Stomach smooth muscle (tissue), 2 donors: ENCODE measurements around the gene TSLP.

Experiments
- H3K27ac ChIP-seq: one replicate; pipeline ENCODE4 v1.7.0; 2013; ENCODE audit warnings: mild to moderate bottlenecking, low read length, inconsistent platforms
- H3K27me3 ChIP-seq, 2 donors: one replicate each; pipeline ENCODE4 v1.7.0; 2013; ENCODE audit warnings: low read length in 2 of 2; ENCODE audit not compliant: insufficient read depth in 2 of 2, control insufficient read depth in 1 of 2
- H3K36me3 ChIP-seq, 2 donors: one replicate each; pipeline ENCODE4 v1.7.0; 2013; ENCODE audit warnings: low read length in 2 of 2; ENCODE audit not compliant: control insufficient read depth in 2 of 2, insufficient read depth in 2 of 2
- H3K4me1 ChIP-seq: one replicate; pipeline ENCODE4 v1.7.0; 2013; ENCODE audit warnings: low read length; ENCODE audit not compliant: control insufficient read depth, insufficient read depth
- H3K4me3 ChIP-seq, 2 donors: one replicate each; pipeline ENCODE4 v1.7.0; 2013; ENCODE audit warnings: low read length in 2 of 2
- H3K9ac ChIP-seq, 2 donors: one replicate each; pipeline ENCODE4 v1.7.0; 2013; ENCODE audit warnings: low read length in 2 of 2, mild to moderate bottlenecking in 1 of 2
- H3K9me3 ChIP-seq, 2 donors: one replicate each; pipeline ENCODE4 v1.7.0; 2013; ENCODE audit warnings: low read length in 2 of 2; ENCODE audit not compliant: control insufficient read depth in 2 of 2
- donor health status: healthy.
- donor health status: Pancreatic carcinoma.

Gene TSLP

DNA sequence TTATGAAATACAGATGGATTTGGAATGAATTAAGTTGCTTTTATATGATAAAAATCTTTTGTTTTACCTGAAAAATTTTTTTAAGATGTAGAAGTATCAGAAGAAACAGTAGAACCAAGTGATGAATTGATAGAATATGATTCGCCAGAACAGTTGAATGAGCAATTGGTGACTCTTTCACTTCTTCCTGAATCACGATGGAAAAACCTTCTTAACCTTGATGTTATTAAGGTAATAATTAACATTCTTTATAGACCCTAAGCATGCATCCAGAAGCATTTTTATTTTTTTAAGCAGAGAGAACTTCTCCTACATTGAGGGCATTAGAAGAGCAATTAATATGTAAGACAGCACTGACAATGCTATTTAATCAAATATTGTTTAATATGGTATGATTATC, 49.4 kb downstream of the TSLP start:
- Histone ChIP-seq H3K27ac (no peak overlapping the region), H3K36me3 (peaks cover 24 to 33% of the 10 kb centered on the region in 2 donors), H3K9ac (no peak overlapping the region), H3K4me1 (no peaks in the 10 kb centered on the region), H3K9me3 (no peaks in the 10 kb centered on the region), H3K4me3 (no peak overlapping the region), H3K27me3 (no peaks in the 10 kb centered on the region)

DNA sequence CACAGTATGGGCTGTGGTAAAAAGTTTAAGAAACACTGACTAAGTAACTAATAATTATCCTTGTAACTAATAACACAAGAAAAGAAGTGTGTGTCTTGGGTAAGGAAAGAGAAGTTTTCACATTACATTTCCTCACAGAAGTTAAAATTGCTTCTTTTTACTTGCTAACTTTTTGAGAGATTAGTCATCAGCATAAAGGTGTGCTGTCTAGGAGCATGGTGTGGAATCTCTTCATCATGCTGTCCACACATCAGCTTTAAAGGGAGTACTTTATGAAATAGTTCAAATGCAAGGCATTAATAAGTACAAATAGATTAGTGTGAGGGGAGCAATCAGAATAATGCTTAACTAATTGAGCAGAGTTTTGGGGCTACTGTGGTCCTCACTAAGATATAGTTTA, 50.4 kb downstream of the TSLP start:
- Histone ChIP-seq H3K9me3 (no peaks in the 10 kb centered on the region), H3K36me3 (peaks cover 28 to 36% of the 10 kb centered on the region in 2 donors), H3K9ac (no peak overlapping the region), H3K27ac (no peak overlapping the region), H3K4me3 (no peak overlapping the region), H3K27me3 (no peaks in the 10 kb centered on the region), H3K4me1 (no peaks in the 10 kb centered on the region)

DNA sequence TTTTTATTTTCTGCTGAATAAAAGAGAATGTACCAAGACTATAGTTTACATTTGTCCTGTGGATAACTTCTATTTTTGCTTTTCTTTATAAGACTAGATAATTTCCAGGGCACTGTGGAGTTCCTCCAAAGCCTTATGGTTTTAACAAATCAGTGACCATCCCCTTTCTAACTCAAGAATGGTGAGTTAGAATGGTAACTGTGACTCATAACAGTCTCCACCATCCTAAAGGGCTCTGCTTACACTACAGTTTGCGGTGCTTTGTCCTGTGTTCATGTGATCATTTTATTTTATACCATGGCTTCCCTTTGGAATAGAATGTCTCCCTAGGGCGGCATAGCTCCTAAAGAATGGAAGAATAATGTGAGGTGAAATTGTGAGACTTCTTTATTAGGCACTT, 50.9 kb downstream of the TSLP start:
- Histone ChIP-seq H3K27ac (no peak overlapping the region), H3K9me3 (no peaks in the 10 kb centered on the region), H3K27me3 (no peaks in the 10 kb centered on the region), H3K4me3 (no peak overlapping the region), H3K36me3 (peaks cover 27 to 36% of the 10 kb centered on the region in 2 donors), H3K9ac (no peak overlapping the region), H3K4me1 (no peaks in the 10 kb centered on the region)

DNA sequence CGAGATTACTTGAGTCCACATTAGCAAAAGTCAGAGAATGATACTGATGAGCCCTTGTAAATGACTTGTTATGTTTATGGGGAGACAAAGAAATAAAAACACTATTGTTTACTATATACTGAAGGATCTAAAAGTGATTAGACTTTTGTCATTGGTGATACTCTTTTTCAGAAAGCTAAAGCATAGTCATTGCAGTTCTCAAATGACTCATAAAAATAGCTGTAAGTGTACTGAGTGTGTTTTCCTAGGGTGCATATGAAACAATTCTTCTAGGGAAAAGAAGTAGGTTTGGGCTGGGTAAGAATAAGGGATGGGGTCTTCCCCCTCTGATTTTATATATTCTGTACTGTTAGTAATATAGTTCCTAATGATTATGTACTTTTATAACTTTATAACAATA, 53.3 kb downstream of the TSLP start:
- Histone ChIP-seq H3K9ac (no peak overlapping the region), H3K27ac (no peak overlapping the region), H3K36me3 (peaks cover 29 to 36% of the 10 kb centered on the region in 2 donors), H3K9me3 (no peaks in the 10 kb centered on the region), H3K4me1 (no peaks in the 10 kb centered on the region), H3K27me3 (no peaks in the 10 kb centered on the region), H3K4me3 (no peak overlapping the region)

DNA sequence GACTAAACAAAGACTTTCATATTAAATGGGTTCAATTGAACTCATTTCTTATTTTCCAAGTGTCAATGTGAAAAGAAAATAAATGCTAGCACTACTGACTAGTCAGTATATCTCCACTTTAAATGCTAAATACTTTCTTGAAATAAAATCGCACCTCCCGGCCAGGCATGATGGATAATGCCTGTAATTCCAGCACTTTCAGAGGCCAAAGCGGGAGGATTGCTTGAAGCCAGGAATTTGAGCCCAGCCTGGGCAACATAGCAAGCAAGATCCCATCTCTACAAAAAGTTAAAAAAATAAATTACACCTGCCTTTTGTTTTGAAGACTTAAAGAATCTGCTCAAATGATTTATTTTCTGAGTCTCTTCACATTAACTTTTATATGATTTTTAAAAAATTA, 55.4 kb downstream of the TSLP start:
- H3K27me3 ChIP-seq: no peaks in the 10 kb centered on the region
- peaks cover 23% of the 10 kb centered on the region in 2 donors for H3K36me3 ChIP-seq

More for the DNA sequence above, 55.4 kb downstream of the TSLP start:
- Histone ChIP-seq H3K9me3 (no peaks in the 10 kb centered on the region), H3K27ac (no peak overlapping the region), H3K9ac (no peak overlapping the region), H3K4me1 (no peaks in the 10 kb centered on the region), H3K4me3 (no peak overlapping the region)
